OCI-LY1 (cell line): ENCODE measurements around the gene PRXL2C.

Experiments
- EZH2 ChIP-seq: fragments of 200-600 bp; sonication (generic), shearing (Covaris generic); IDR thresholded peaks from 2 replicates; pipeline ENCODE4 v1.8.0; 2017; ENCODE audit warnings: borderline replicate concordance, mixed run types, mild to moderate bottlenecking, antibody characterized with exemption, low read length, moderate library complexity, mixed read lengths
- TF ChIP-seq, protein P1 (sequence below): fragments of 200-600 bp; sonication (generic), shearing (Covaris generic); IDR thresholded peaks from 2 replicates; pipeline ENCODE4 v1.5.1; 2017; ENCODE audit warnings: mild to moderate bottlenecking, antibody characterized with exemption, low read length, moderate library complexity, mixed read lengths

DNA sequence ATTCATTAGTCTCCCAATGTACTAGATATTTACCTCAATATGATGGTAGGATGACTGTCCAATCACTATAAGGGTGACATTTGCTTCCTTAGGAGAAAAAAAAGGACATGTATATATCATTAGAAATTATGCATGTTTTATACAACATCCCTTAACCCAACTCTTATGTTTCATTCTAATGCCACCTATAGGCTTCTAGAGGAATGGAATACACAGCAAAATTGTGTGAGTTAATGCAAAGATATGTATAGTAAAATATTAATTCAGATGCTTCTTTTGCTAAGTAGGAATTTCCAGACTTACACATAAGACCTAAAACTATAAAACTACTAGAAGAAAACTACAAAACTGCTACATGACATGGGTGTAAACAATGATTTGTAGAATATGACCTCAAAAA, 3.5 kb downstream of the PRXL2C start:
- TF ChIP-seq EZH2: no peak
- TF ChIP-seq, protein P1, sequence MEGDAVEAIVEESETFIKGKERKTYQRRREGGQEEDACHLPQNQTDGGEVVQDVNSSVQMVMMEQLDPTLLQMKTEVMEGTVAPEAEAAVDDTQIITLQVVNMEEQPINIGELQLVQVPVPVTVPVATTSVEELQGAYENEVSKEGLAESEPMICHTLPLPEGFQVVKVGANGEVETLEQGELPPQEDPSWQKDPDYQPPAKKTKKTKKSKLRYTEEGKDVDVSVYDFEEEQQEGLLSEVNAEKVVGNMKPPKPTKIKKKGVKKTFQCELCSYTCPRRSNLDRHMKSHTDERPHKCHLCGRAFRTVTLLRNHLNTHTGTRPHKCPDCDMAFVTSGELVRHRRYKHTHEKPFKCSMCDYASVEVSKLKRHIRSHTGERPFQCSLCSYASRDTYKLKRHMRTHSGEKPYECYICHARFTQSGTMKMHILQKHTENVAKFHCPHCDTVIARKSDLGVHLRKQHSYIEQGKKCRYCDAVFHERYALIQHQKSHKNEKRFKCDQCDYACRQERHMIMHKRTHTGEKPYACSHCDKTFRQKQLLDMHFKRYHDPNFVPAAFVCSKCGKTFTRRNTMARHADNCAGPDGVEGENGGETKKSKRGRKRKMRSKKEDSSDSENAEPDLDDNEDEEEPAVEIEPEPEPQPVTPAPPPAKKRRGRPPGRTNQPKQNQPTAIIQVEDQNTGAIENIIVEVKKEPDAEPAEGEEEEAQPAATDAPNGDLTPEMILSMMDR: peak; percentile 65
